ENCODE data around the gene CNKSR3. TPM values are rescaled to one million over a fixed set of nuclear protein-coding genes. Genes with fewer than 3 reads are reported as not detected.

The CNKSR3 gene
- total and polyA plus RNA-seq, 2 experiments from 2014 or later = 1.9 to 5.7 TPM

DNA sequence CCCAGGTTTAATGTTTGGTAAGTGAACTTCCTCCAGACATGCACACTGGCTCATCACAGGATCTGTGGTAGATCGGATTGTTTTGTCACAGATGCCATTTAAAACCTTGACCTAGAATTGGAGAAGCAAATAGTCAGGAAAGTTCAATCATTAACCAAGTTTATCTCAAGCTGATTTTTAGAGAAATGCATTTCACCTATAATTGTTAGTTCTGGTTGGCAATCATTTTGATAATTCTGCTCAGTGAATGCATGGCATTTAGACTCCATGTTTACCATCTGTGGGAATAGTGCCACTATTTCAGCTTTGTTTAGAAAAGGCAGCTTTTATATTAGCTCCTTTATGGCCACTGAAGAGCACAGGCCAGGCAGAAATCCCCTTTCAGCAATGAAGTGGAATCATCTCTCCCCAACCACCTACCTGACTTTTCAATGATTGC, 80.0 kb downstream of the CNKSR3 start:
- Mint-ChIP-seq H3K36me3 (ENCODE audit: low read depth) (peaks cover 21% of the 10 kb centered on the region), H3K27me3 (ENCODE audit: insufficient read depth, low read depth, poor library complexity) (no peaks in the 10 kb centered on the region), H3K4me3 (no peak overlapping the region), H3K27ac (no peak overlapping the region), H3K4me1 (peaks cover 13% of the 10 kb centered on the region), H3K9me3 (peaks cover 10% of the 10 kb centered on the region)
- no peaks in the 10 kb centered on the region for H3F3A ChIP-seq (replicated peaks; ENCODE audit: low read depth)
- no peak for ATAC-seq
- no peak overlapping the region for H3K4me3 ChIP-seq
- peaks cover 10% of the 10 kb centered on the region; the same call in 1 of the 2 replicates for H3K4me1 ChIP-seq (ENCODE audit: insufficient read depth)
- no peaks in the 10 kb centered on the region for H3K9me2 ChIP-seq (ENCODE audit: insufficient read depth)
- no peaks in the 10 kb centered on the region for H3K27me3 ChIP-seq (ENCODE audit: insufficient read depth)
- TF ChIP-seq POLR2AphosphoS5 (IDR thresholded peaks at IDR 0.05; ENCODE audit: low read depth) (no peak), JUNB (IDR thresholded peaks at IDR 0.05; ENCODE audit: unreplicated experiment) (no peak), ZNF331 (CRISPR knock-in tag; IDR thresholded peaks at IDR 0.05; ENCODE audit: low read depth) (no peak), STAT1 (IDR thresholded peaks at IDR 0.05; ENCODE audit: unreplicated experiment) (no peak), ZNF114 (CRISPR knock-in tag; IDR thresholded peaks at IDR 0.05) (no peak), CREB1 (CRISPR knock-in tag; IDR thresholded peaks at IDR 0.05; ENCODE audit: low read depth) (no peak), EZH2phosphoT487 (IDR thresholded peaks at IDR 0.05; ENCODE audit: unreplicated experiment) (no peak)
- TF ChIP-seq, protein P1, sequence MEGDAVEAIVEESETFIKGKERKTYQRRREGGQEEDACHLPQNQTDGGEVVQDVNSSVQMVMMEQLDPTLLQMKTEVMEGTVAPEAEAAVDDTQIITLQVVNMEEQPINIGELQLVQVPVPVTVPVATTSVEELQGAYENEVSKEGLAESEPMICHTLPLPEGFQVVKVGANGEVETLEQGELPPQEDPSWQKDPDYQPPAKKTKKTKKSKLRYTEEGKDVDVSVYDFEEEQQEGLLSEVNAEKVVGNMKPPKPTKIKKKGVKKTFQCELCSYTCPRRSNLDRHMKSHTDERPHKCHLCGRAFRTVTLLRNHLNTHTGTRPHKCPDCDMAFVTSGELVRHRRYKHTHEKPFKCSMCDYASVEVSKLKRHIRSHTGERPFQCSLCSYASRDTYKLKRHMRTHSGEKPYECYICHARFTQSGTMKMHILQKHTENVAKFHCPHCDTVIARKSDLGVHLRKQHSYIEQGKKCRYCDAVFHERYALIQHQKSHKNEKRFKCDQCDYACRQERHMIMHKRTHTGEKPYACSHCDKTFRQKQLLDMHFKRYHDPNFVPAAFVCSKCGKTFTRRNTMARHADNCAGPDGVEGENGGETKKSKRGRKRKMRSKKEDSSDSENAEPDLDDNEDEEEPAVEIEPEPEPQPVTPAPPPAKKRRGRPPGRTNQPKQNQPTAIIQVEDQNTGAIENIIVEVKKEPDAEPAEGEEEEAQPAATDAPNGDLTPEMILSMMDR (conservative IDR thresholded peaks at IDR 0.05; ENCODE audit: low read depth in 2 of 2) = no peak
- TF ChIP-seq, protein P2, sequence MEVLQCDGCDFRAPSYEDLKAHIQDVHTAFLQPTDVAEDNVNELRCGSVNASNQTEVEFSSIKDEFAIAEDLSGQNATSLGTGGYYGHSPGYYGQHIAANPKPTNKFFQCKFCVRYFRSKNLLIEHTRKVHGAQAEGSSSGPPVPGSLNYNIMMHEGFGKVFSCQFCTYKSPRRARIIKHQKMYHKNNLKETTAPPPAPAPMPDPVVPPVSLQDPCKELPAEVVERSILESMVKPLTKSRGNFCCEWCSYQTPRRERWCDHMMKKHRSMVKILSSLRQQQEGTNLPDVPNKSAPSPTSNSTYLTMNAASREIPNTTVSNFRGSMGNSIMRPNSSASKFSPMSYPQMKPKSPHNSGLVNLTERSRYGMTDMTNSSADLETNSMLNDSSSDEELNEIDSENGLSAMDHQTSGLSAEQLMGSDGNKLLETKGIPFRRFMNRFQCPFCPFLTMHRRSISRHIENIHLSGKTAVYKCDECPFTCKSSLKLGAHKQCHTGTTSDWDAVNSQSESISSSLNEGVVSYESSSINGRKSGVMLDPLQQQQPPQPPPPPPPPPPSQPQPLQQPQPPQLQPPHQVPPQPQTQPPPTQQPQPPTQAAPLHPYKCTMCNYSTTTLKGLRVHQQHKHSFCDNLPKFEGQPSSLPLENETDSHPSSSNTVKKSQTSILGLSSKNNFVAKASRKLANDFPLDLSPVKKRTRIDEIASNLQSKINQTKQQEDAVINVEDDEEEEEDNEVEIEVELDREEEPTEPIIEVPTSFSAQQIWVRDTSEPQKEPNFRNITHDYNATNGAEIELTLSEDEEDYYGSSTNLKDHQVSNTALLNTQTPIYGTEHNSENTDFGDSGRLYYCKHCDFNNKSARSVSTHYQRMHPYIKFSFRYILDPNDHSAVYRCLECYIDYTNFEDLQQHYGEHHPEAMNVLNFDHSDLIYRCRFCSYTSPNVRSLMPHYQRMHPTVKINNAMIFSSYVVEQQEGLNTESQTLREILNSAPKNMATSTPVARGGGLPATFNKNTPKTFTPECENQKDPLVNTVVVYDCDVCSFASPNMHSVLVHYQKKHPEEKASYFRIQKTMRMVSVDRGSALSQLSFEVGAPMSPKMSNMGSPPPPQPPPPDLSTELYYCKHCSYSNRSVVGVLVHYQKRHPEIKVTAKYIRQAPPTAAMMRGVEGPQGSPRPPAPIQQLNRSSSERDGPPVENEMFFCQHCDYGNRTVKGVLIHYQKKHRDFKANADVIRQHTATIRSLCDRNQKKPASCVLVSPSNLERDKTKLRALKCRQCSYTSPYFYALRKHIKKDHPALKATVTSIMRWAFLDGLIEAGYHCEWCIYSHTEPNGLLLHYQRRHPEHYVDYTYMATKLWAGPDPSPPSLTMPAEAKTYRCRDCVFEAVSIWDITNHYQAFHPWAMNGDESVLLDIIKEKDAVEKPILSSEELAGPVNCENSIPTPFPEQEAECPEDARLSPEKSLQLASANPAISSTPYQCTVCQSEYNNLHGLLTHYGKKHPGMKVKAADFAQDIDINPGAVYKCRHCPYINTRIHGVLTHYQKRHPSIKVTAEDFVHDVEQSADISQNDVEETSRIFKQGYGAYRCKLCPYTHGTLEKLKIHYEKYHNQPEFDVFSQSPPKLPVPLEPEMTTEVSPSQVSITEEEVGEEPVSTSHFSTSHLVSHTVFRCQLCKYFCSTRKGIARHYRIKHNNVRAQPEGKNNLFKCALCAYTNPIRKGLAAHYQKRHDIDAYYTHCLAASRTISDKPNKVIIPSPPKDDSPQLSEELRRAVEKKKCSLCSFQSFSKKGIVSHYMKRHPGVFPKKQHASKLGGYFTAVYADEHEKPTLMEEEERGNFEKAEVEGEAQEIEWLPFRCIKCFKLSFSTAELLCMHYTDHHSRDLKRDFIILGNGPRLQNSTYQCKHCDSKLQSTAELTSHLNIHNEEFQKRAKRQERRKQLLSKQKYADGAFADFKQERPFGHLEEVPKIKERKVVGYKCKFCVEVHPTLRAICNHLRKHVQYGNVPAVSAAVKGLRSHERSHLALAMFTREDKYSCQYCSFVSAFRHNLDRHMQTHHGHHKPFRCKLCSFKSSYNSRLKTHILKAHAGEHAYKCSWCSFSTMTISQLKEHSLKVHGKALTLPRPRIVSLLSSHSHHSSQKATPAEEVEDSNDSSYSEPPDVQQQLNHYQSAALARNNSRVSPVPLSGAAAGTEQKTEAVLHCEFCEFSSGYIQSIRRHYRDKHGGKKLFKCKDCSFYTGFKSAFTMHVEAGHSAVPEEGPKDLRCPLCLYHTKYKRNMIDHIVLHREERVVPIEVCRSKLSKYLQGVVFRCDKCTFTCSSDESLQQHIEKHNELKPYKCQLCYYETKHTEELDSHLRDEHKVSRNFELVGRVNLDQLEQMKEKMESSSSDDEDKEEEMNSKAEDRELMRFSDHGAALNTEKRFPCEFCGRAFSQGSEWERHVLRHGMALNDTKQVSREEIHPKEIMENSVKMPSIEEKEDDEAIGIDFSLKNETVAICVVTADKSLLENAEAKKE (CRISPR knock-in tag; IDR thresholded peaks at IDR 0.05) = no peak
- no peak overlapping the region for H2AFZ ChIP-seq
- H3K36me3 ChIP-seq (ENCODE audit: insufficient read depth) = no peaks in the 10 kb centered on the region
- no peaks in the 10 kb centered on the region; the same call in 1 of the 2 replicates for H4K20me1 ChIP-seq (replicated peaks; ENCODE audit: insufficient read depth)
- H3K79me2 ChIP-seq (replicated peaks; ENCODE audit: insufficient read depth) = no peaks in the 10 kb centered on the region
- no peak overlapping the region for H3K4me2 ChIP-seq
- H3K27ac ChIP-seq (ENCODE audit: low read depth) = no peak overlapping the region
- no peak for DNase-seq (ENCODE audit: low spot score)

Measured in GM23338 (cell line).